ENCODE results near the gene LENEP. TPM values are rescaled to one million over a fixed set of nuclear protein-coding genes. Genes with fewer than 3 reads are reported as not detected.

The LENEP gene
- total RNA-seq, 1 experiment from 2014 or later = 0.50 TPM

- Mint-ChIP-seq H3K36me3 (ENCODE audit: insufficient read depth, unreplicated experiment) (peaks cover 33% of the 10 kb centered on the region), H3K9me3 (ENCODE audit: unreplicated experiment) (no peaks in the 10 kb centered on the region), H3K27ac (ENCODE audit: unreplicated experiment) (peak overlapping the region; percentile 96), H3K27me3 (ENCODE audit: insufficient read depth, unreplicated experiment) (no peaks in the 10 kb centered on the region), H3K4me3 (ENCODE audit: unreplicated experiment) (peak overlapping the region; percentile 96), H3K4me1 (ENCODE audit: low read depth, unreplicated experiment) (peaks cover 26% of the 10 kb centered on the region)
- peak overlapping the region; percentile 92 for H3K4me3 ChIP-seq (ENCODE audit: low read depth, low read length)
- TF ChIP-seq CTCF (IDR thresholded peaks at IDR 0.05; ENCODE audit: insufficient read depth in 1 of 2, low read depth in 1 of 2, low read length in 1 of 2, severe bottlenecking in 1 of 2, unreplicated experiment in 1 of 2) = peak in 1 of 2 experiments; percentile 23
- intact Hi-C loops (cut with micrococcal nuclease; ENCODE audit: unreplicated experiment) = no loop called here
- no peaks in the 10 kb centered on the region for H3K9me3 ChIP-seq
- POLR2A ChIA-PET = interaction anchor here (0.6 to 2.1 kb wide), 4 partner anchors 26 to 136 kb away, joined by 3 to 75 read pairs (median 10); partner anchors contain the start of genes PYGO2 and SHC1
- no TSS peak for BruUV-seq (replicated peaks)
- H3K36me3 ChIP-seq (ENCODE audit: control insufficient read depth, insufficient read depth, low read length) = no peaks in the 10 kb centered on the region
- H3K4me1 ChIP-seq = 0 out of 2 replicates have a peak, but pooled peaks cover 11% of the 10 kb centered on the region
- H3K27me3 ChIP-seq (replicated peaks; ENCODE audit: control insufficient read depth, insufficient read depth, low read length) = no peaks in the 10 kb centered on the region
- no peak for DNase-seq
- CTCF ChIA-PET = interaction anchor here (0.6 to 2.1 kb wide), 13 partner anchors 10 to 1860 kb away, joined by 3 to 43 read pairs (median 8); partner anchors contain the start of genes ADAM15, FLAD1, INSRR and PMVK
Observed at GRCh38 chr1:154998201-154998780, 4.9 kb downstream of the LENEP start.

GRCh38 chr1:154998818-154999570 is 5.6 kb downstream of the LENEP start:
- POLR2A ChIA-PET = interaction anchor here (0.6 to 2.1 kb wide), 8 partner anchors 16 to 137 kb away, joined by 3 to 75 read pairs (median 8); partner anchors contain the start of genes FLAD1, PBXIP1, PYGO2 and SHC1
- peak overlapping the region; percentile 92 for H3K4me3 ChIP-seq (ENCODE audit: low read depth, low read length)
- DNase-seq = peak; percentile 84 to 86
- no peaks in the 10 kb centered on the region for H3K9me3 ChIP-seq
- intact Hi-C loops (cut with micrococcal nuclease; ENCODE audit: unreplicated experiment) = loop anchor here (1.0 kb wide), 1 partner anchor 25 kb away; the partner anchor contains the start of gene CKS1B
- Mint-ChIP-seq H3K4me1 (ENCODE audit: low read depth, unreplicated experiment) (peaks cover 26% of the 10 kb centered on the region), H3K27me3 (ENCODE audit: insufficient read depth, unreplicated experiment) (no peaks in the 10 kb centered on the region), H3K27ac (ENCODE audit: unreplicated experiment) (peak overlapping the region; percentile 96), H3K36me3 (ENCODE audit: insufficient read depth, unreplicated experiment) (peaks cover 34% of the 10 kb centered on the region), H3K9me3 (ENCODE audit: unreplicated experiment) (no peaks in the 10 kb centered on the region), H3K4me3 (ENCODE audit: unreplicated experiment) (peak overlapping the region; percentile 96)
- H3K4me1 ChIP-seq = 0 out of 2 replicates have a peak, but pooled peaks cover 5% of the 10 kb centered on the region
- no peaks in the 10 kb centered on the region for H3K27me3 ChIP-seq (replicated peaks; ENCODE audit: control insufficient read depth, insufficient read depth, low read length)
- no peaks in the 10 kb centered on the region for H3K36me3 ChIP-seq (ENCODE audit: control insufficient read depth, insufficient read depth, low read length)
- TF ChIP-seq CTCF (IDR thresholded peaks at IDR 0.05; ENCODE audit: insufficient read depth in 1 of 2, low read depth in 1 of 2, low read length in 1 of 2, severe bottlenecking in 1 of 2, unreplicated experiment in 1 of 2) = peak; percentile 84 to 90
- CTCF ChIA-PET = interaction anchor here (0.6 to 2.1 kb wide), 19 partner anchors 9 to 1860 kb away, joined by 3 to 43 read pairs (median 6); partner anchors contain the start of genes ADAM15, FLAD1, INSRR and PBXIP1
- BruUV-seq (replicated peaks) = no TSS peak

Measured in Caco-2 (cell line).